NB4 (cell line): ENCODE data around the gene CST9.

Experiments
- POLR2A ChIP-seq: IDR thresholded peaks from 2 replicates; pipeline ENCODE4 v1.6.1; 2011; ENCODE audit warnings: mild to moderate bottlenecking; ENCODE audit not compliant: insufficient read length; ENCODE audit errors: extremely low read depth
- TF ChIP-seq, protein P1 (sequence below): IDR thresholded peaks from one replicate; pipeline ENCODE4 v1.5.1; 2012; ENCODE audit warnings: low read depth, low read length

GRCh38 chr20:23653400-23653938, 47.8 kb upstream of the CST9 start:
- TF ChIP-seq, protein P1, sequence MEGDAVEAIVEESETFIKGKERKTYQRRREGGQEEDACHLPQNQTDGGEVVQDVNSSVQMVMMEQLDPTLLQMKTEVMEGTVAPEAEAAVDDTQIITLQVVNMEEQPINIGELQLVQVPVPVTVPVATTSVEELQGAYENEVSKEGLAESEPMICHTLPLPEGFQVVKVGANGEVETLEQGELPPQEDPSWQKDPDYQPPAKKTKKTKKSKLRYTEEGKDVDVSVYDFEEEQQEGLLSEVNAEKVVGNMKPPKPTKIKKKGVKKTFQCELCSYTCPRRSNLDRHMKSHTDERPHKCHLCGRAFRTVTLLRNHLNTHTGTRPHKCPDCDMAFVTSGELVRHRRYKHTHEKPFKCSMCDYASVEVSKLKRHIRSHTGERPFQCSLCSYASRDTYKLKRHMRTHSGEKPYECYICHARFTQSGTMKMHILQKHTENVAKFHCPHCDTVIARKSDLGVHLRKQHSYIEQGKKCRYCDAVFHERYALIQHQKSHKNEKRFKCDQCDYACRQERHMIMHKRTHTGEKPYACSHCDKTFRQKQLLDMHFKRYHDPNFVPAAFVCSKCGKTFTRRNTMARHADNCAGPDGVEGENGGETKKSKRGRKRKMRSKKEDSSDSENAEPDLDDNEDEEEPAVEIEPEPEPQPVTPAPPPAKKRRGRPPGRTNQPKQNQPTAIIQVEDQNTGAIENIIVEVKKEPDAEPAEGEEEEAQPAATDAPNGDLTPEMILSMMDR, result no peak
- no peak for TF ChIP-seq POLR2A
